Measurements from ENCODE around the gene USP43.

GRCh38 chr17:9669551-9670008 lies 24.3 kb downstream of the USP43 start:
- TF ChIP-seq CTCF (IDR thresholded peaks at IDR 0.05) (no peak), POLR2A (IDR thresholded peaks at IDR 0.05) (no peak)

Measured in adrenal gland (tissue), 5 donors.